Activated naive CD8-positive, alpha-beta T cell treated with anti-CD3 and anti-CD28 coated beads, Interleukin-2, amount 50 U/mL, for 24 hours (primary cell): ENCODE results near the gene IBA57.

Source experiments
- ATAC-seq: fragments of 150-1000 bp; cut with Tn5 transposase; one replicate; pipeline ENCODE4 v1.10.0; 2021
- DNase-seq: peaks from one replicate; pipeline ENCODE4 v3.0.0; 2021
- H3K27ac Mint-ChIP-seq: one replicate; pipeline ENCODE4 v1.8.0; 2021; ENCODE audit warnings: mild to moderate bottlenecking, mixed read lengths
- H3K27me3 Mint-ChIP-seq: one replicate; pipeline ENCODE4 v1.8.0; 2021; ENCODE audit warnings: mixed read lengths
- H3K36me3 Mint-ChIP-seq: one replicate; pipeline ENCODE4 v1.8.0; 2021; ENCODE audit warnings: low read depth, mixed read lengths
- H3K4me1 Mint-ChIP-seq: one replicate; pipeline ENCODE4 v1.8.0; 2021; ENCODE audit warnings: mixed read lengths
- H3K4me3 Mint-ChIP-seq: one replicate; pipeline ENCODE4 v1.8.0; 2021; ENCODE audit warnings: mild to moderate bottlenecking, moderate library complexity, mixed read lengths
- H3K9me3 Mint-ChIP-seq: one replicate; pipeline ENCODE4 v1.8.0; 2021; ENCODE audit warnings: mixed read lengths

Gene IBA57

DNA sequence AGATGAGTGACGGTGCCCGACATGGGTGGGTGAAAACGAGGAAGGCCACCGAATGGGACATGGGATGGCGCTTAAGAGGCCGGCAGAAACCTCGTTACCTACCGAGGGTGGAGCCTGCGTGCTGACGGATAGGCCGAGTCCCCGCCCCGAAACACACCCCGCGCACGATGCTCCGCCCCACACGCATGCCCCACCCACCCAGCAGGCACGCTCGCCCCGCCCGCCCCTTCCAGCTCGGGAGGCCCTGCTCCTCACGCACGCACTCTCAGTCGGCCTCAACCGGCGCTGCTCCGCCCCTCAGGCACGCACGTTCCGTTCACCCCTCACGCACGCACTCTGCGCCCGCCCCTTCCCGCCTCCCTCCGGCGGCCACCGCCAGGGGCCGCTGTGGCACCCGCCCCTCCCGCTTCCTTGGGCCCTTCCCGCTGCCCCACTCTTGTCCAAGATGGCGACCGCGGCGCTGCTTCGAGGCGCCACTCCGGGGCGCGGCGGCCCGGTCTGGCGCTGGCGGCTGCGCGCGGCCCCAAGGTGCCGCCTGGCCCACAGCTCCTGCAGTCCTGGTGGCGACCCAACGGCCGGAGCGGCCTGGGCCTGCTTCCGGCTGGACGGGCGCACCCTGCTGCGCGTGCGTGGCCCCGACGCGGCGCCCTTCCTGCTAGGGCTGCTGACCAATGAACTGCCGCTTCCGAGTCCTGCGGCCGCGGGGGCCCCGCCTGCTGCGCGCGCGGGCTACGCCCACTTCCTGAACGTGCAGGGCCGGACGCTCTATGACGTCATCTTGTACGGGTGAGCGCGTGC lies at the start of gene IBA57:
TSS of gene IBA57 (plus strand) at position 433 of the 798 bp plus-strand sequence. CDS start at position 446, 13 bp downstream.
- ATAC-seq (peak; percentile 89), DNase-seq (peak; percentile 99)
- peak within 1 kb of the TSS; percentile 86 for H3K4me3 Mint-ChIP-seq
- H3K27ac Mint-ChIP-seq = peak within 1 kb of the TSS; percentile 96
- H3K36me3 Mint-ChIP-seq = no peaks in the 10 kb centered on the region
- peaks cover 34% of the 10 kb centered on the region for H3K4me1 Mint-ChIP-seq
- H3K27me3 Mint-ChIP-seq = no peaks in the 10 kb centered on the region
- no peaks in the 10 kb centered on the region for H3K9me3 Mint-ChIP-seq

DNA sequence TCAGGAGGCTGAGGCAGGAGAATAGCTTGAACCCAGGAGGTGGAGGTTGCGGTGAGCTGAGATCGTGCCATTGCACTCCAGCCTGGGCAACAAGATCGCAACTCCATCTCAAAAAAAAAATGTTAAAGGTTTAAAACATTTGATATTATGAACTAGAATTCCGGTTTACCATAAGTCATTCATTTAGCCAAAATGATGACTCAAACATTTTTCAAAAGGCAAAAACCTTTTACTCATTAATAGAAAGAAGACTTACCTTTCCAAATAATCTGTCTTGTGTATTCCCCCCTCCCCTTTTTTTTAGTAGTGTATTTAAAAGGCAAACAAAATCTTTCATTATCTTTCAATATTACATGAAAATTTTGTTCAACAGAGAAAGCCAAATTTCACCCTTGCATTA lies 48.3 kb upstream of the IBA57 start:
- no peaks in the 10 kb centered on the region for H3K27me3 Mint-ChIP-seq
- H3K36me3 Mint-ChIP-seq = peaks cover 6% of the 10 kb centered on the region
- peaks cover 3% of the 10 kb centered on the region for H3K4me1 Mint-ChIP-seq
- H3K27ac Mint-ChIP-seq = no peak overlapping the region
- ATAC-seq = no peak
- H3K9me3 Mint-ChIP-seq = peaks cover 8% of the 10 kb centered on the region
- DNase-seq = no peak
- no peak overlapping the region for H3K4me3 Mint-ChIP-seq

DNA sequence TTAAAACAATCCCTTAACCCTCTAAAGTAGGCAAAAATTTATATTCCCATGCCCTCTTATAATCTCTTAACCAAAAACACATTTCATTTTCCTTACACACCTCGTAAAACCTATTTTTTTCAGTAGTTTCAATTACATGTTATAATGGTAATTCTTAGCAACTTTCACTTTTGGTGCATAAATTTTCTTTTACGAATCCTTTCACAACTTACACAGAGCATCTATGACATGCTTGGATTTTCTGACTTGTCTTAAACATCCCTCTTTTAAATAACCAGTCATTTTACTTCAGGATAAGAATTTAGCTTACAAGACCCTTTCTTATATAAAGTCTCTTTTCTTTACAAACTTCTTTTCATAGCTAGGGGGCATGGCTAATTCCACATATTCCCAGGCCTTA lies 47.6 kb upstream of the IBA57 start:
- Mint-ChIP-seq H3K27ac (no peak overlapping the region), H3K4me1 (peaks cover 3% of the 10 kb centered on the region), H3K36me3 (peaks cover 6% of the 10 kb centered on the region), H3K9me3 (peaks cover 8% of the 10 kb centered on the region), H3K27me3 (no peaks in the 10 kb centered on the region), H3K4me3 (no peak overlapping the region)
- ATAC-seq (no peak), DNase-seq (no peak)

DNA sequence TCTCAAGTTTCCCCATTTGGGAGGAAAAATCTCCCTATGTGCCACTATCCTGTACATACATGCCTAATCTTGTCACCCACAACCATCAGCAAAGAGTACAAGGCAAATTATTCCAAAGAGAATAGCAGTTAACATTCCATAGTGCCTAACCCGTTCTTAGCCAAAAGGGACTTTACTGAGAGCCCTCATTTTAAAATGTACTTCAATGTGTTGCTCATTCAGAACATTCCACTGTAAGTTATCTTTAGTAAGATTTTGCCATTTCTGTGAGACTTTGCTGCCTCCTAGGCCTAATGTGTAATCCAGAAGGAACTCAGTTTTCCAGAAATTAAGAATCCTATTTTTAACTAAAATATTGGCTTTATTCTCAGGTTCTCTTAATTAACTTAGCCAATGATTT lies 45.3 kb upstream of the IBA57 start:
- peaks cover 3% of the 10 kb centered on the region for H3K4me1 Mint-ChIP-seq
- peaks cover 6% of the 10 kb centered on the region for H3K36me3 Mint-ChIP-seq
- H3K27me3 Mint-ChIP-seq = peaks cover 2% of the 10 kb centered on the region
- H3K9me3 Mint-ChIP-seq = peaks cover 8% of the 10 kb centered on the region
- ATAC-seq (no peak), DNase-seq (no peak)
- H3K27ac Mint-ChIP-seq = no peak overlapping the region
- peak overlapping the region; percentile 64 for H3K4me3 Mint-ChIP-seq

DNA sequence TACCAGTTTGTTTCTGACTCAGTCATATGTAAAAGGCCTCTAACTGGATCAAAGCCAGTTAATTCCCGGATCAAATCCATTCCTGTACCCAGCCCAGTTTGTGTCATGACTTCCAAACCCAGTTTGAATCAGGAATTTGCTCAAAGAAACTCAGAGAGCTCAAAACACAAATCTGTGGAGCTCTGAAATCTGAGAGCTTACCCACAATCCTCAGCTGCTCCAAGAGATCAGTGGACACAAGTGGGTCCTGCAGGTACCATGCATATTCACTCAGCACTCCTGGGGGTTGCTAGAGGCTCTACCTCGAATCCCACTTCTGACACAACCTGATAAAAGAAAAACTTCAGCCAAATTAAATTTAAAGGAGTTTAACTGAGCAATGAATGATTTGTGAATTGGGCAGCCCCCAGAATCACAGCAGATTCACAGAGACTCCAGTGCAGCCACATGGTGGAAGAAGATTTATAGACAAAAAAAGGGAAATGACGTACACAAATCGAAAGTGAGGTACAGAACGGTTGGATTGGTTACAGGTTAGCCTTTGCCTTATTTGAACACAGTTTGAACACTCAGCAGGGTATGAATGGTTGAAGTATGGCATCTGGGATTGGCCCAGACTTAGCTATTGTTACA lies 44.6 kb upstream of the IBA57 start:
- peak; percentile 65 for ATAC-seq
- peaks cover 2% of the 10 kb centered on the region for H3K27me3 Mint-ChIP-seq

DNA sequence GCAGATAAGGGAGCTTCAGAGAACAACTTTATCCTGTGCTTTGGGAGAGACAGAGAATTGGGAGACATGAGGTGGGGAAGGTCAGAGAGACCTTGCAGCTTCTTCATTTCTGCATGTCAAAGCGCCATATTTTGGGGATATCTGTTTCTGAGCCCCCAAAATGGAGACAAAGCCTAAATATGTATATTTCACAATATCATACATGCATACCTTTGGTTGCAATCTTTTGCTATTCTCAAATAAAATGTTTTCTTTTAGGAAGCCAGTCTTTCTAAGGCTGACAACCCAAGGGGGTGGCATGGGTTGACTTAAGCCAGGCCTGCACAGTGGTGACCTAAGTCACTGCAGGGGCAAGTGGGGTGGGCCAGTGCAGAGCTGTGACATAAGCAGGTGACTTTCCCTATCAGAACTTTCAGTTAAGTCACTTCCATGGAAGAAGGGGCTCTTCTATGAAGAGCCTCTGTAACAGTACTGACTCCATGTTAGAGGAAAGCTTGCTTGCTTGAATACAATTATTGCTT lies 42.6 kb upstream of the IBA57 start:
- no peak overlapping the region for H3K27ac Mint-ChIP-seq
- no peak for ATAC-seq

More for the DNA sequence above, 44.6 kb upstream of the IBA57 start:
- DNase-seq = no peak
- Mint-ChIP-seq H3K4me3 (peak overlapping the region; percentile 64), H3K4me1 (peaks cover 3% of the 10 kb centered on the region), H3K9me3 (peaks cover 8% of the 10 kb centered on the region), H3K27ac (peak overlapping the region; percentile 5), H3K36me3 (peaks cover 6% of the 10 kb centered on the region)

DNA sequence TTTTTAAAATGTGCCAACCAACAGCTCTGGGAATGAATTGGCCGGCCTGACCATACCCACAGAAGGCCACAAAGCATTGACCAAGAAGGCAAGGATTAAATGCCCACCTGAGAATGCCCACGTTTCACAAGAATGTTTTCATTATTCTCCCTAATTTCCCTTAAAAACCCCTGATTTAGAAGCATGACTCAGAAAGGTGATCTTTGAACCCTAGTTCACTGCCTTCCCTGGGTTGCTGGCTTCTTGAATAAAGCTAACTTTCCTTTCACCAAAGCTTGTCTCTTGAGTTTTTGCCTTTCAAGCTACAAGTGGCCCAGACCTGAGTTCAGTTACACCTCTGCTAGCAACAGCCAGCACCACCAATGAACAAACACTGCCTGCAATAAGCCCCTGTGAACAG lies 42.1 kb upstream of the IBA57 start:
- DNase-seq = no peak

More for the DNA sequence above, 42.6 kb upstream of the IBA57 start:
- Mint-ChIP-seq H3K9me3 (peaks cover 2% of the 10 kb centered on the region), H3K27me3 (peaks cover 2% of the 10 kb centered on the region), H3K4me3 (no peak overlapping the region), H3K36me3 (peaks cover 3% of the 10 kb centered on the region), H3K4me1 (peaks cover 3% of the 10 kb centered on the region)
- DNase-seq = no peak

DNA sequence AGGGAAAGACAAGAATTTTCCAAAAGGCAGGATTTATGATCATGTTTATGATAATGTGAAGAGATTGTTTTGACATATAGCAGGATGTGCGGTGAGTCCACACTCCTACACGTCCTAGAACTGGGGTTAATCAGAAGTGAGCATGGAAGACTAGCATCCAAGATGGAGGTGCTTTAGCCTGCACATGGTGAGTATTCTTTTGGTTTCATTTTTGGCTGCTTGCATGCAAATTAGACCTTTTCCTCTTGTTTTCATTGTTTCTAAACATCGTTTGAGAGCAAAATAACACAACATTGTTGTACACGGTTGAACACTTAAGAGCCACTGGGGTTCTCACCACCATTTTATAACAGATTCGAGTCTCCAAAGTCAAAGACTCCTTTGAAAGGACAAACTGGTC lies 40.4 kb upstream of the IBA57 start:
- no peak for DNase-seq
- ATAC-seq = no peak
- Mint-ChIP-seq H3K27ac (no peak overlapping the region), H3K27me3 (peaks cover 2% of the 10 kb centered on the region), H3K4me1 (peaks cover 3% of the 10 kb centered on the region), H3K9me3 (no peaks in the 10 kb centered on the region), H3K36me3 (no peaks in the 10 kb centered on the region), H3K4me3 (no peak overlapping the region)

More for the DNA sequence above, 42.1 kb upstream of the IBA57 start:
- no peak for ATAC-seq
- no peak overlapping the region for H3K27ac Mint-ChIP-seq
- peaks cover 3% of the 10 kb centered on the region for H3K4me1 Mint-ChIP-seq
- peaks cover 2% of the 10 kb centered on the region for H3K27me3 Mint-ChIP-seq
- no peaks in the 10 kb centered on the region for H3K9me3 Mint-ChIP-seq
- H3K4me3 Mint-ChIP-seq = no peak overlapping the region
- no peaks in the 10 kb centered on the region for H3K36me3 Mint-ChIP-seq

DNA sequence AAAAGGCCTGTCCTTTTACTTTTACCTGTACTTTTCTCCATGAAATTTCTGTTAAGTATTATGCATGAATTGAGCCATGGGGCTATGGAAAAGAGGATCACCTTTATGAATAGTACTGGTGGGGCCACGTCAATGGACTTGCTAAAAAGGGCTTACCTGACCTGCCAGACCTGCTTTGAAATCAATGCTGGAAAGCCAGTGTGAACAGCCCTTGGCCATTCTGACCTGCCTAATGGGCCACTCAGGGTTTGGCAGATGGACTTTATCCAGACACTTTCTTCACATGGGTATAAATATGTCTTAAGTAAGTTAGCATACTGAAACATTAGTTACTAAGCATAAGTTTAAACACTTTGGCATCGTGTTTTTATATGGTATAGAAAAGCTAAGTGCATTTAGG lies 33.8 kb upstream of the IBA57 start:
- Mint-ChIP-seq H3K36me3 (no peaks in the 10 kb centered on the region), H3K27ac (no peak overlapping the region), H3K4me3 (no peak overlapping the region), H3K27me3 (peaks cover 2% of the 10 kb centered on the region), H3K9me3 (no peaks in the 10 kb centered on the region), H3K4me1 (peaks cover 4% of the 10 kb centered on the region)
- no peak for ATAC-seq
- DNase-seq = no peak

DNA sequence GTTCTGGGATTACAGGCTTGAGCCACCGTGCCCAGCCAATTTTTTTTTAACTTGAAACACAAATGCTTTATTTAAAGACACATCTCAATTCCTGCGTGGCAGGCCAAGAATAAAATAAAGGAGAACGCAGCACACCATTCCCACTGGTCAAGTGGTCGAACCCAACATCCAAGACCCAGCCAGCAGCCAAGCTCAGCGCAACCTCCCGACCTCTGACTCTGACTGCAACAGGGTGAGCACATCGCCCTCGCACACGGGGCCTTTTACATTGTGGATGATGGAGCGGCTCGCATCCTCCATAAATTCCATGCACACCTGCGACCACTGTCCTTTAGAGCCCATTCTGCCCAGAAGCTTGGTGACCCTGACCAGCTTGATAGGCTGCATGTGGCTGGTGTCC lies 31.0 kb upstream of the IBA57 start:
- DNase-seq (no peak), ATAC-seq (no peak)
- H3K9me3 Mint-ChIP-seq = no peaks in the 10 kb centered on the region
- no peak overlapping the region for H3K27ac Mint-ChIP-seq
- peaks cover 10% of the 10 kb centered on the region for H3K4me1 Mint-ChIP-seq
- peaks cover 2% of the 10 kb centered on the region for H3K27me3 Mint-ChIP-seq
- no peak overlapping the region for H3K4me3 Mint-ChIP-seq
- H3K36me3 Mint-ChIP-seq = no peaks in the 10 kb centered on the region

DNA sequence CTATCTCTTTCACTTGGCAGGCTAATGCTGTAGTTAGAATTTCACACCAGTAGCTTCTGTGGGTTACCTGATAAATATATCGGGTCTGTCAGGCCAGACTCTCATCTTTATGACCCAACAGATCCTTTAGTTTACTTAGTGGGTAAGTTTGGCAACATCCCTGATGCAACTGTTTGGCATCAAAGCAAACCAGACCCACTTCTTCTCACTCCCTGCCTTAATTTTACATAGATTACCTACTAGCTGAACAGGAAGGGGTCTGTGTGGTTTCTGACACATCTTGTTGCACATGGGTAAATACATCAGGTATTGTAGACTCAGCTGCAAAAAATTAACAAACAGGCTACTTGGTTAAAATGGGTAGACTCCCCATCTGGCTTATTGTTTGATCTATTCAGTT lies 28.7 kb upstream of the IBA57 start:
- Mint-ChIP-seq H3K9me3 (no peaks in the 10 kb centered on the region), H3K4me3 (no peak overlapping the region), H3K27me3 (no peaks in the 10 kb centered on the region), H3K36me3 (peaks cover 10% of the 10 kb centered on the region), H3K4me1 (peaks cover 12% of the 10 kb centered on the region), H3K27ac (no peak overlapping the region)
- DNase-seq (no peak), ATAC-seq (no peak)

DNA sequence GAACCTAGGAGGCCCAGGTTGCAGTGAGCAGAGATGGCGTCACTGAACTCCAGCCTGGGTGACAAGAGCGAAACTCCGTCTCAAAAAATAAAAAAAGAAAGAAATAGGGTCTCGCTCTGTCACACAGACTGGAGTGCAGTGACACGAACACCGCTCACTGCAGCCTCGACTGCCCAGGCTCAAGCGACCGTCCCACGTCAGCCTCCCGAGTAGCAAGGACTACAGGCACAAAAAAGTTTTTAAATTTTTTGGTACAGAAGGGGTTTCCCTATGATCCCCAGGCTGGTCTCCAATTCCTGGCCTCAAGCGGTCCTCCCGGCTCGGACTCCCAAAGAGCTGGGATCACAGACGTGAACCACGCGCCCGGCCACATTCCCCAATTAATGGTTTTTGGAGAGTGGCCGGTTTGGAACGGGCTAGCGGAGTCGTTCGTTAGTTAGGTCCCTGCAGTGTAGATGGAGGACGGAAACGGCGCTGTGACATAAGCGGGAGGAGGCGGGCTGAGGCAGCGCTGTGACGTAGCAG lies 26.1 kb upstream of the IBA57 start:
- DNase-seq (no peak), ATAC-seq (no peak)
- Mint-ChIP-seq H3K36me3 (peaks cover 24% of the 10 kb centered on the region), H3K27ac (peak overlapping the region; percentile 94), H3K4me3 (peak overlapping the region; percentile 95), H3K4me1 (peaks cover 36% of the 10 kb centered on the region), H3K9me3 (no peaks in the 10 kb centered on the region), H3K27me3 (no peaks in the 10 kb centered on the region)

DNA sequence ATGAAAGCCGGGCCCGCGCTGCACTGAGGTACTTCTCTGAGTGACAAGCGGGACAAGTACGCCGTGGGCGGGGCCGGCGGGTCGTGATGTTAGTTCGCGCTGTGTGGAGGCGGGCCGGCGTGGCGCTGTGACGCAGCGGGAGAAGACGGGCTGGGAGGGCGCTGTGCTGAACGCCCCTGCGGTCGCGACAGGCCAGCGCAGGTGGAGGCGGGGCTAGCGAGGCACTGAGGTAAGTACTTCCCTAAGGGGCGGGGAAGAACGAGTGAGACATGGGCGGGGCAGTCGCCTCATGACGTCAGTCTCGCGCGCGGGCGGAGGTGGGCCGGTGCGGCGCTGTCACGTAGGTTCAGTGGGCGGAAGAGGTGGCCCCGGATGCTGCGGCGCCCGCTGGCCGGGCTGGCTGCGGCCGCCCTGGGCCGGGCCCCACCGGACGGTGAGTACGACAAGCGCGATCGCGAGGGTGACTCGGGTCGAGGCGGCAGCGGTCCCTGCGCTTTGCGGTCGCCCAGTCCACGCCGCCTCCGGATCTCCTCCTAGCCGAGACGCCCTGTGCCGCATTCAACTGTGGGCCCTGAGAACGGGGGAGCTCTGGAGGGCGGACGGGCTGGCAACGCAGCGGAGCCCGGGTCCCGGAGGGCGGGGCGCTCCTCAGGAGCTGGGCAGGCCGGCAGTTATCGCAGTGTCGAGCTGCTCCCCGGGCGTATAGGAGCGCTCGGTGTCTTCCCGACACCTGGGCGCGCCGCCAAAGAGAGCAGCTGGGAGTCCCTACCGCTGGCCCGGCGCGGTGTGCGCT lies 25.5 kb upstream of the IBA57 start, which contains the start of gene GUK1:
TSS of gene GUK1 (plus strand) at position 349 of the 793 bp plus-strand sequence. CDS start at position 373, 24 bp downstream.
- DNase-seq (peak; percentile 100), ATAC-seq (peak; percentile 94)
- Mint-ChIP-seq H3K27ac (peak within 1 kb of the TSS; percentile 94), H3K4me1 (peaks cover 36% of the 10 kb centered on the region), H3K36me3 (peaks cover 24% of the 10 kb centered on the region), H3K9me3 (no peaks in the 10 kb centered on the region), H3K27me3 (no peaks in the 10 kb centered on the region), H3K4me3 (peak within 1 kb of the TSS; percentile 95)

DNA sequence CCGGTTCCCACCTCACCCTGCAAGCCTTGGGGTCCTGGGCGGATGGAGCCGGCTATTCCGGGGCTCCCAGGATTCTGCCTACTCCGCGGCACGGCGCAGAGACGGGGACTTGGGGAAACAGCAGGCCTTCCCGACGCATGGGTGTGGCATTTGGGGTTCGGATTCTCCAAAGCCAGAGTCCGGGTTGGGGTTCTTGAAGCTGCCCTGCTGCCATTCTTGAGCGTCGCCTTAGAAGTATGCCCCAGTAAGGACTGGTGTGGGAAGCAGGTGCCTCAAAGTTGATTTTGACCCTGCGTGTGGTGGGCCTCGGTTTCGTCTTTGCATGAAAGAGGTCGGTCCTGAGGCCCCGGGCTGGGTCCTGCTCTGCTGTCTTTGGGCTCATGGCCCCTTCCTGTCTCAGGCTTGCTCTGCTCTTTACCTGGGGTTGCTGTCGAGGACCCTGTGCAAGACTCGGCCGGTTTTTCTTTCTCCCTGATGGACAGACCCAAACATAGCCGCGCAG lies 24.8 kb upstream of the IBA57 start:
- peaks cover 36% of the 10 kb centered on the region for H3K4me1 Mint-ChIP-seq

More for the DNA sequence above, 24.8 kb upstream of the IBA57 start:
- no peaks in the 10 kb centered on the region for H3K27me3 Mint-ChIP-seq
- no peak for DNase-seq
- H3K9me3 Mint-ChIP-seq = no peaks in the 10 kb centered on the region
- ATAC-seq = no peak
- peak overlapping the region; percentile 94 for H3K27ac Mint-ChIP-seq
- H3K4me3 Mint-ChIP-seq = peak overlapping the region; percentile 95
- peaks cover 24% of the 10 kb centered on the region for H3K36me3 Mint-ChIP-seq
